Smooth muscle cell of the pulmonary artery (primary cell): Measurements from ENCODE around the gene SPATA16. TPM values are rescaled to one million over a fixed set of nuclear protein-coding genes. Genes with fewer than 3 reads are reported as not detected.

Experiments
- total RNA-seq: library from RNA; depleted of rRNA; stranded (reverse); fragments of >200 nt; gene quantifications from 2 replicates; pipeline ENCODE4 v1.2.3, GENCODE V29; 2014

SPATA16 gene, protein sequence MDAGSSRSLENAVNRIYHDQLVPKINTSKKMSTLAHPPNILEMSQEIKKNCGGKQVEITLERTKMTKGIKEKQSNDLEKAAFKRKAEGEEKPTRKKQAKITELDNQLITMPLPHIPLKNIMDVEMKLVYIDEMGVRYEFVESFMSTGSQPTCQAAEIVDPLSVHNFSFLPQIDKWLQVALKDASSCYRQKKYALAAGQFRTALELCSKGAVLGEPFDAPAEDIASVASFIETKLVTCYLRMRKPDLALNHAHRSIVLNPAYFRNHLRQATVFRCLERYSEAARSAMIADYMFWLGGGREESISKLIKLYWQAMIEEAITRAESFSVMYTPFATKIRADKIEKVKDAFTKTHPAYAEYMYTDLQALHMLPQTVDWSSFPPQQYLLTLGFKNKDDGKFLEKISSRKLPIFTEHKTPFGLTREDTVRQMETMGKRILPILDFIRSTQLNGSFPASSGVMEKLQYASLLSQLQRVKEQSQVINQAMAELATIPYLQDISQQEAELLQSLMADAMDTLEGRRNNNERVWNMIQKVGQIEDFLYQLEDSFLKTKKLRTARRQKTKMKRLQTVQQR
- total RNA-seq = not detected in 2 replicates

DNA sequence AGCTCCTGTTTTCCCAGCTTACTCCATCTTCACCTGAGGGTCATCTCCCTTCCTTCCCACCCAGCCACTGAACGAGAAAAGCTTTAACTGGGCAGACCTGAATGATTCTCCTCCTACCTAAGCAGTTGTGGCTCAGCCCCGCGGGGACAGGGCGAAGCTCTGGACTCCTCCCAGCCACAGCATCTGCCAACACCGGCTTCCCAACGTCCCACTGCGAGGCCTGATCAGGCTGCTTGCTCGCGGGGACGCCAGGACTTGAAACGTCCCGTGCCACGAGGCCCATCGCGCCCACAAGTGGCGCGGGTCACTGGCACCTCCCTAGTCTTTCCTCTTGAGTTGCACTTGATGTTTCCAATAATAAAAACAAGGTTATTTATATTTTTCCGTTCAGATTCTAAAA, at the start of gene SPATA16:
SPATA16 (minus strand) TSS at position 250 of the 400 bp plus-strand sequence. CDS start 23,504 bp downstream, outside the sequence.

